Endothelial cell of umbilical vein (primary cell): ENCODE measurements around the gene PAPLN.

Source experiments
- CTCF ChIP-seq, 2 donors: IDR thresholded peaks; 1 replicate in 1 of 2; 2 replicates in 1 of 2; pipeline ENCODE4 v1.5.1; 2011; ENCODE audit warnings: low read length in 2 of 2, mild to moderate bottlenecking in 2 of 2, moderate library complexity in 2 of 2, control low read depth in 1 of 2, inconsistent platforms in 1 of 2, low read depth in 1 of 2; ENCODE audit not compliant: insufficient read depth in 1 of 2; ENCODE audit errors: extremely low read depth in 1 of 2
- EZH2 ChIP-seq: IDR thresholded peaks from 2 replicates; pipeline ENCODE4 v1.6.1; 2012; ENCODE audit warnings: borderline replicate concordance, low read depth, mild to moderate bottlenecking, moderate library complexity, low read length, inconsistent platforms; ENCODE audit not compliant: severe bottlenecking
- JUN ChIP-seq: IDR thresholded peaks from 2 replicates; pipeline ENCODE4 v1.6.1; 2011; ENCODE audit warnings: borderline replicate concordance, low read depth; ENCODE audit not compliant: insufficient read length, insufficient read depth
- MAX ChIP-seq: IDR thresholded peaks from 2 replicates; pipeline ENCODE4 v1.6.1; 2011; ENCODE audit not compliant: insufficient read depth, insufficient read length
- MYC ChIP-seq: IDR thresholded peaks from one replicate; pipeline ENCODE4 v1.6.1; 2011; ENCODE audit warnings: mild to moderate bottlenecking, low read depth, low read length
- POLR2A ChIP-seq: IDR thresholded peaks from 2 replicates; pipeline ENCODE4 v1.6.1; 2012; ENCODE audit warnings: low read depth, mild to moderate bottlenecking, control low read depth, low read length
- POLR2AphosphoS5 ChIP-seq: IDR thresholded peaks from 2 replicates; pipeline ENCODE4 v1.6.1; 2012; ENCODE audit warnings: low read depth, mild to moderate bottlenecking, control low read depth, low read length, moderate library complexity; ENCODE audit not compliant: insufficient read depth

DNA sequence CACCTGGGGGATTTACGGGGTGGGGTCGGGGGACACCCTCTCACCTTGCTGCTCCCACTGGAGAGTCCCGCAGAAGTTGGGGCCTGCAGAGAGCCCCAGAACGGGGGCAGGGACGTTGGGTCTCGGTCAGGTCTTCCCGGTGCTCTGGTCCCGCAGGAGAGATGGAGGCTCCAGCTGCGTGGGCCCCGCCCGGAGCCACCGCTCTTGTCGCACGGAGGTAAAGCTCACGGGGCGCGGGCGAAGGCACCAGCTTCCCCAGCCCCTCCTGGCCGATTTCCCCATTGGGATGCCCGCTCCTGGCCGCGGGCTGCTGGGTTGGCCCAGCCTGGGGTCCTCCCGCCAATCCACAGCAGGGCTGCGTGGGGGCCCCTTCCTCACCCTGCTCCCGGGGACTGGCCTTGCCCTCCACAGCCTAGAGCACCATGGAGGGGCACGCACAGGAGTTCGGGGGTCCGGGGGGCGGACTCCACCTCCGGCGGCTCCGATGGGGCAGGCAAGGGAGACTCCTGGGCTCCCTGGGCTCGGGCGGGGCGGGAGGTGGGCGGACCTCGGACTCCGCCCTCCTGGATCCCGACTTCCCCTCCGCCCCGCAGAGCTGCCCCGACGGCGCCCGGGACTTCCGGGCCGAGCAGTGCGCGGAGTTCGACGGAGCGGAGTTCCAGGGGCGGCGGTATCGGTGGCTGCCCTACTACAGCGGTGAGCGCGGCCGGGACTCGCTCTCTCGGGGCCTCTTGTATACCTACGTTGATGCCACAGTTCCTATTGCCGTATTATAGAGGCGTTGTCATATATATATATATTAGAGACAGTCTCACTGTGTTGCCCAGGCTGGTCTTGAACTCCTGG is 8.4 kb downstream of the PAPLN start:
- peak; percentile 43 for TF ChIP-seq POLR2A
- no peak for TF ChIP-seq EZH2
- no peak for TF ChIP-seq CTCF (IDR thresholded peaks at IDR 0.05; ENCODE audit: extremely low read depth in 1 of 2, insufficient read depth in 1 of 2, low read depth in 1 of 2, low read length in 2 of 2)
- TF ChIP-seq POLR2AphosphoS5 = peak; percentile 59
- no peak for TF ChIP-seq MYC
- no peak for TF ChIP-seq JUN
- TF ChIP-seq MAX = no peak
